GM12801 (cell line): ENCODE results near the gene FZD8.

Experiments
- TF ChIP-seq, protein P1 (sequence below): IDR thresholded peaks from one replicate; pipeline ENCODE4 v1.5.1; 2011; ENCODE audit warnings: control low read depth; ENCODE audit not compliant: insufficient read length; ENCODE audit errors: extremely low read depth

The FZD8 gene

DNA sequence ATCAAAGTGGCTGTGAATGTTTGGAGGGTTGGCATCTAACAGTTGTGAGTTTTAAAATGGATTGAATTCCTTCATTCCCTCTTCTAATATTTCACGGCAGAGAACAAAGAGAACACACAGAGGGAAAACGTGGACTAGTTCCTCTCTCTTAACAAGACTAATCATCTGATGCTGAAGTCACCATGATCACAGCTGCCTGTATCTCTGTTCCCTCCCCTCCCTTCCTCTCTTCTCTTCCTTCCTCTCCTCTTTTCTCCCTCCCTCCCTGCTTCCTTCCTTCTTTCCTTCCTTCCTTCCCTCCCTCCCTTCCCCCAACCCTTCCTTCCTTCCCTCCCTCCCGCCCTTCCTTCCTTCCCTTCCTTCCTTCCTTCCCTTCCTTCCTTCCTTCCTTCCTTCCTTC is 47.0 kb downstream of the FZD8 start:
- TF ChIP-seq, protein P1, sequence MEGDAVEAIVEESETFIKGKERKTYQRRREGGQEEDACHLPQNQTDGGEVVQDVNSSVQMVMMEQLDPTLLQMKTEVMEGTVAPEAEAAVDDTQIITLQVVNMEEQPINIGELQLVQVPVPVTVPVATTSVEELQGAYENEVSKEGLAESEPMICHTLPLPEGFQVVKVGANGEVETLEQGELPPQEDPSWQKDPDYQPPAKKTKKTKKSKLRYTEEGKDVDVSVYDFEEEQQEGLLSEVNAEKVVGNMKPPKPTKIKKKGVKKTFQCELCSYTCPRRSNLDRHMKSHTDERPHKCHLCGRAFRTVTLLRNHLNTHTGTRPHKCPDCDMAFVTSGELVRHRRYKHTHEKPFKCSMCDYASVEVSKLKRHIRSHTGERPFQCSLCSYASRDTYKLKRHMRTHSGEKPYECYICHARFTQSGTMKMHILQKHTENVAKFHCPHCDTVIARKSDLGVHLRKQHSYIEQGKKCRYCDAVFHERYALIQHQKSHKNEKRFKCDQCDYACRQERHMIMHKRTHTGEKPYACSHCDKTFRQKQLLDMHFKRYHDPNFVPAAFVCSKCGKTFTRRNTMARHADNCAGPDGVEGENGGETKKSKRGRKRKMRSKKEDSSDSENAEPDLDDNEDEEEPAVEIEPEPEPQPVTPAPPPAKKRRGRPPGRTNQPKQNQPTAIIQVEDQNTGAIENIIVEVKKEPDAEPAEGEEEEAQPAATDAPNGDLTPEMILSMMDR, result no peak

DNA sequence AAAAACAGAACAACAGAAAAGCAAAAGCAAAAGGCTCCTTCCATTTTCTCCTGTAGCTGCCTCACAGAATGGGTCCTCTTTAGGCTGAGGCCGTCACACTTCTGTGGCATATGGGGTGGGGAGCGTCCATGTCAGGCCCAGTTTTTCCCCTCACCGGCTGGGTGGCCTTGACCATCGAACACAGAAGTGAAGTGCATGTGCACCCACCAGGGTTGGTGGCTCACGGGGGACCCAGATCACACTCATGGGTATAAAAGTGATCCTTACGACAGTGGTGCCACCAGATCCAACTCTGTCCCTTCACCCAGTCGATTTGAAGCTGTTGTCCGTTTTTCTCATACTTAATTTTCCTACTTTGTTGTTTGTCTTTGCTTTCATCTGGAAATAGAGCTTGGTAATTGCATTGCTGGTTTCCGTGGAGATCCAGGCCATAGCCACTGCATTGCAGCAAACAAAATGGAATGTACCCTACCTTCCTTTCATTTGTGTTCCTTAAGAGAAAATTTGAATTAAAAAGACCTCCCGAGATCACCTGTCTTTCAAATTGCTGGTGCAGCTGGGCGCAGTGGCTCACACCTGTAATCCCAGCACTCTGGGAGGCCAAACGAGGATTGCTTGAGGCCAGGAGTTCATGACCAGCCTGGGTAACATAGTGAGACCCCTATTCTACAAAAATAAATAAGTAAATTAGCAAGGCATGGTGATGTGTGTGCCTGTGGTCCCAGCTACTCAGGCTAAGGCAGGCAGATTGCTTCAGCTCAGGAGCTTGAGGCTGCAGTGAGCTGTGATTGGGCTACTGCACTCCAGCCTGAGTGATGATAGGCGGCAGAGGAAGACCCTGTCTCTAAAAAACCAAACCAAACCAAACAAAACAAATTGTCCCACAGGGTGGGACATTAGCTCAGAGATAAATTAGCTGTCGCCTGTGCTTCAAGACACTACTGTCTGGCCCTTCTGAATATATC is 47.7 kb downstream of the FZD8 start:
- TF ChIP-seq, protein P1, result no peak

DNA sequence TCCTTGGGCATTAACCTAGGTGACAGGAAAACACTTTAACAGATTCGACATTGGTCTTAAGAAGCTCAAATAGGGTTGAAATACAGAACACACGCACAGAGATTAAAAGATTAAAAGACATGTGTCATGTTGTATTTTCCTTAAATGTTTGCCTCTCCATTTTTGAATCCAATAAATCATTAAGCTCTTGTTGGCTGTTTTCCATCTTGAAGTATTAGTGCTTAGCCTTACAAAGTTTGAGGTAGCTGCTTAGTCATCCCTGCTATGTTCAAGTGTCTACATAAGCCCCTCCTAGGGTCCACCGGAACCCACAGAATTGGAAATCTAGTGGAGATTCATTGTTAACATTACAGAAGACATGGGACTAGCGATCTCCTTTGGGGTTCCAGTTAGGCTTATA is 49.7 kb downstream of the FZD8 start:
- TF ChIP-seq, protein P1, result no peak

DNA sequence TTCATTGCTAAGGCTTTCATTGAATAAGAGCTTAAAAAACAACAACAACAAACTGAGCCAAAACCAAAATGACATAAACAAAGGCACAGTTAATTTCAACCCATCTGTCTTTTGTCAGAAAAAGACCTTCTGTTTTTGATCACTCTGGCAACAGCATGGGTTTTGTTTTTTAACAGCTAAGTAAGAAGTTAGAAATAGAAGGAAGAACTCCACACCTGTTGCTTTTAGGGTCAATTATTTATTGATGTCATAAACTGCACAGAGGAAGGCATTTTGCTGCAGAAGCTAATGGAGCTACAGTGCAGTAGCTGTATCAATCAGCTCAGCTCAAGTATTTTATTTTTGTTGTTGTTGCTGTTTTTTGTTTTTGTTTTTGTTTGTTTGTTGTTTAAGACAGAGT is 53.3 kb downstream of the FZD8 start:
- TF ChIP-seq, protein P1, result no peak
